T-helper 2 cell treated with Interferon-gamma antibody and Interleukin-4, amounts not matched to agents 100 ng/mL and 5 ng/mL, for 36 hours (primary cell): ENCODE data around the gene DCP1B. TPM values are rescaled to one million over a fixed set of nuclear protein-coding genes. Genes with fewer than 3 reads are reported as not detected.

Experiments
- intact Hi-C: fragments of 100-400 bp; cut with micrococcal nuclease; formaldehyde crosslinking; loops from one replicate; pipeline ENCODE4 v1.15.1; 2023
- total RNA-seq: library from RNA; stranded (reverse); gene quantifications from 2 replicates; pipeline ENCODE4 v1.2.3, GENCODE V29; 2022

DCP1B gene
- total RNA-seq, result 12.5 and 12.9 TPM in 2 replicates

GRCh38 chr12:2004113-2004929, at the start of gene DCP1B:
TSS of gene DCP1B (minus strand) at chr12:2004457. CDS start at chr12:2004431, 26 bp downstream.
- intact Hi-C loops, result loop anchor here (1.0 to 5.0 kb wide), 5 partner anchors 33 to 342 kb away; no protein-coding TSS in a partner anchor

DNA sequence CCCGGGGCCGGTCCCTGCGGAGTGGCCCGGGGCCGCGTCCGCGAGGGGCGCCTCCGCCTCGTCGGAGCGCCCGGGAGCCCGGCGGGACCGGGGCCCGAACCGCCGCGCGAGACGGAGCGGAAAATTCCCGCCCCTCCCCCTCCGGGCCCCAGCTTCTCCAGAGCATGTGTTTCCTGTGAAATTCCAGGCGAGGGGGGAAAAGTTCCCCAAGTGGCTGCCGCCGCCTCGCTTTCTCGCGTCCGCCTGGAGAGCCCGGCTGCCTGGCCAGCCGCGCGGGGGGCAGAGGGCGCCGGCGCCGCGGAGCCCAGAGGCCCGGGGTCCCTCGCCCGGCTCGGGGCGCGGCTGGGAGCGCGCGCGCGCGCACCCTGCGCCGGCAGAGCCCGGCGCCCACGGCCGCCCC, 49.4 kb upstream of the DCP1B start:
- intact Hi-C loops, result loop anchor here (1.0 kb wide), 1 partner anchor 49 kb away; the partner anchor contains the start of gene DCP1B

- intact Hi-C loops, result loop anchor here (1.0 kb wide), 1 partner anchor 49 kb away; the partner anchor contains the start of gene DCP1B
Observed at GRCh38 chr12:2052826-2053678, 48.8 kb upstream of the DCP1B start, which contains the start of gene CACNA1C. TSS of gene CACNA1C (plus strand) at chr12:2052987. CDS start at chr12:2053563, 576 bp downstream.

DNA sequence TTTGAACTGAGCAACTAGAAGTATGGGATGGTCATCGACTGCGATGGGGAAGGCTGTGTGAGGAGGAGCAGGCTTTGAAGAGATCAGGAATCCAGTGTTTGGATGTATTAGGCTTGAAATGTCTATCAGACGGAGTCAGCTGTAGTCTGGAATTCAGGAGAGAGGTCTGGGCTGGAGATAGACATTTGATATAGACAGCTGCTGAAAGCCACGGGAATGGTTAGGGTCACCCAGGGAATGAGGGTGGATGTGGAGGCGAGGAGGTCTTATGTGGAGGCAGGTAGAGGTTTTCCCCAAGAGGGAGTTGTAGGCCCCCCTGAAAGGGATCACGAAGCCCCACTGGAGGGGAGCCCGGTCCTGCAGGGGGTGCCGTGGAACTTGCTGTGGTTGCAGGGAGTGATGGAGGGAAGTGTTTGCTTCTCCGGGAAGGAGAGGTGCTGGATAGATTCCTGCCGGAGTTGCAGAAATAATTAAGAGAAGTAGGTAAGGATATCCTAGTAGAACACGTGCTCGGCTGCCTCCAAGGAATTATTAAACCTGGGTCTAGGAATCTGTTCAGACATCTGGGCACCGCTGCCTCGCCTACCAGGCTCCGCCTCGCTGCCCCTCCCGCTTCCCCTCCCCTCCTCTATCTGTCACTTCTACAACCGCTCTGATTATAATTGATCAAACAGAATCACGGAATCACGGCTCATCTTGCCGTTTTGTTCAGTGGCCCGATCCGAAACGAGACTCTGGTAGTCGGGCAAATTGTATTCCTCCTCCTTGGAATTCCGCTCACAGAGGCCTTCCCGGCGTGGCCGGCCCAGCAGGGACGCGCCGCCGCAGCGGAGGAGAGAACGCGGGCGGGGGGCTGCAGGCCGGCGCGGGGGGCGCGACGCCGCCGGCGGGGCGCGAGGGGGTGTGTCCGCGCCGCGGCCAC, 47.7 kb upstream of the DCP1B start:
- intact Hi-C loops, result no loop called here

- intact Hi-C loops, result no loop called here
Observed at GRCh38 chr12:2049604-2050540, 45.6 kb upstream of the DCP1B start.

GRCh38 chr12:2047752-2048151, 43.5 kb upstream of the DCP1B start:
- intact Hi-C loops, result no loop called here

DNA sequence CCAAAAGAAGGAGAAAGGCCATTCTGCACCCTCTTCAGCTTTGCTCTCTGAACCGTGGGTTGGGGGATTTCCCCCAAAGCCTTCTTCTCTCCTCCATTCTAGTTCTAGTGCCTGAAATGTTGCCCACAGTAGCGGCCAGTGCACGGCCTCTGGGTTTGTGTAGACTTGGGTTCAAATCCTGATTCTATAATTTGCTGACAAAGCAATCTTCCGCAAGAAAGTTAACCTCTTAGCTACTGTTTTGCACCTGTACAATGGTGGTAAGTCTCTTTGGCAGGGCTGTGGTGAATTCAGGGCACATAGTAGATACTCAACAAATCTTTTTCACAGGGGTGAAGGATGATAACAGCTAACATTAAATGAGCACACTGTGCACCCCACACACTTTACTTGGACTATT, 42.7 kb upstream of the DCP1B start:
- intact Hi-C loops, result no loop called here

DNA sequence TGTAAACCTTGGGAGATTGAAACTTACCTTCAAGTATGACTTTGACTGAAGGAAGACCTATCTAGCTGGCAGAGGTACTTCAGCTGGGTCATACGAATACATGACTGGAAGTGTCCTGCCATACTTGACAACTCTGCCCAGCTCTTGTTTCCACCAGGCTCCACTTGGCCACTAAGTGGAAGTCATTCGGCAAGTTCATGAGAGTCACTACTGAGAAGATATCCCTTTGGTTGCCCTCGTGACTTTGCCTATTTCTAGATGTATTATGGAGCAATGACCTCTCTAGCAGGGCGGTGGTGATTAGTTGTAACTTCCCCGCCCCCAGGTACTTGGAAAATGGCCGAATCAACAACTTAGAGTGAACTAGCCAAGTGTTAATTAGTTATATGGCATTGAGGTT, 39.9 kb upstream of the DCP1B start:
- intact Hi-C loops, result no loop called here

GRCh38 chr12:2043054-2043453, 38.8 kb upstream of the DCP1B start:
- intact Hi-C loops, result no loop called here

DNA sequence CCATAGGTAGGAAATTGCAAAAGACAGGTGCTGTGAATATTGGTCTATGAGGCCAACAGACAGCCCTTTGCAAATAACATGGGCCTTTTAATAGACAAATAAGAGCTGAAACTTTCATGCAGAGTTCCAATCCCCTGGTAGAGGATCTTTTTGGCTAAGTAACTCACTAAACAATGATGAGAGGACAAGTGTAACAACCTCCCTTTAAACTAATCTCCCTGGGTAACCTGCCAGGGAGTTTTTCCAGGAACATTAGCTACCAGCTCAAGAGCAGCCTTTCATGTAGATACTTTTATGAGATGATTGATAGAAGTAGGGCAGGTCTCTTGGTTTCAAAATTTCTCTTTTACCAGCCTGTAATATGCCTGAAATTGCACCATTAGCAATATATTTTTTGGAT, 34.8 kb upstream of the DCP1B start:
- intact Hi-C loops, result loop anchor here (5.0 to 10.0 kb wide), 2 partner anchors 37 to 94 kb away; partner anchors contain the start of gene DCP1B

GRCh38 chr12:2035431-2036055, 31.3 kb upstream of the DCP1B start:
- intact Hi-C loops, result loop anchor here (5.0 to 10.0 kb wide), 2 partner anchors 33 to 91 kb away; partner anchors contain the start of gene DCP1B

- intact Hi-C loops, result loop anchor here (1.0 to 10.0 kb wide), 3 partner anchors 33 to 239 kb away; partner anchors contain the start of gene DCP1B
Observed at GRCh38 chr12:2034633-2035430, 30.6 kb upstream of the DCP1B start.

- intact Hi-C loops, result loop anchor here (10.0 kb wide), 1 partner anchor 88 kb away; no protein-coding TSS in a partner anchor
Observed at GRCh38 chr12:2032506-2032905, 28.2 kb upstream of the DCP1B start.

- intact Hi-C loops, result loop anchor here (10.0 kb wide), 1 partner anchor 85 kb away; no protein-coding TSS in a partner anchor
Observed at GRCh38 chr12:2029851-2030250, 25.6 kb upstream of the DCP1B start.

DNA sequence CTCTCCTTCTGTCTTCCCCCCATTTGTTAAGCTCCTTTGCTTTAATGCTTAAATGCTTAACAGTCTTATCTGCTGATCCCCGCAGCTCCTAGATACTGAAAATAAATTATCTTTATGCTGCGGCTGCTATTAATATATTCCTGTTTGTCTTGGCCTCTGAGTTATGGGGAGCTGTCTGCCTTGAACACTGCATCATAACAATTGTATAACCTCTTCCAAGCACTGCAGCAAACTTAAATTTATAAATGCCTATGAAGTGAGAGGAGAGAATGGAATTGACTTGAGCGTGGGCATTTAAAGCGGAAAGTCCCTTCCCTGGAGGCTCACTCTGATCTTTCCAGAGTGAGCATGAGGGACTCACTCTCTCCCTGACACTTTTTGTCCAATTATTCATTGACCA, 23.1 kb upstream of the DCP1B start:
- intact Hi-C loops, result no loop called here

DNA sequence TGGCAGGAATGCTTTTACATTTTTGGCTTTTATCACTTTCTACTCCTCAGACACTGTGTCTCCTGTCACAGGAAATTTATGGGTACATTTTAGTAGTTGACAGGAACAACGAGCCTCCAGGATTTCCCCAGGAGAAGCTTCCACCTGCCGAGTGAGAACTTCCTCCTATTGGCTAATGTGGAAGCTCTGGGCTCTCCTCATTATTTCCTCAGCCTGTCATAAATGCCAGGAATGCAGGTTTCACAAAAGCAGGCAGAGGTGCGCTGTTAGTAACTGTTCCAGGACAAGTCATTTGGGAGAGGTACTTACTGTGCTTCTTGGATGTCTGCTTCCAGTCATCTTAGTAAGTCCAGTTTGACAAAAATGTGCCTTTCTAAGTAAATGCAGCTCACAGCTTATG, 19.1 kb upstream of the DCP1B start:
- intact Hi-C loops, result no loop called here

DNA sequence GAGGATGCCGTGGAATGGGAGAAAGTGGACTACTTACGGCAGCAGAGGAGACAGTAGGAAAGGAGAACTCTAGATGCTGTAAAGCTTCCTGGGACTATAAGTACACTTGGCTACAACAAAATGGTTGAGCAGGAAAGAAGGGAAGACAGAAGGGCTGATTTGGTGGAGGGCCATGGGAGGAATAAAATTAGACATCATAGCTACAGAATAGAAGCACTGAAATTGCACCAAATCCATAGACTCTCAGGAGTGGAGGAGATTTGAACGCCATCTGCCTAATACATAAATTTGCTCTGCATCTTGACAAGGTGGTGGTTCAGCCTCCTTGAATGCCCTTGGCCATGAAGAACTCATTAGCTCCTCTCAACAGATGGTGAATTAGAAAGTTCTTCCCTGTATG, 16.3 kb upstream of the DCP1B start:
- intact Hi-C loops, result no loop called here

- intact Hi-C loops, result no loop called here
Observed at GRCh38 chr12:2019126-2019525, 14.9 kb upstream of the DCP1B start.
